GM12875 (cell line): ENCODE measurements around the gene TFCP2.
"Not testable (repeated sequence)": the region's sequence is repeated elsewhere in the genome, so short reads cannot be mapped to it uniquely, and the experiment has no call there.

Source experiments
- H3K4me3 ChIP-seq: one replicate; pipeline ENCODE4 v1.5.1; 2011; ENCODE audit warnings: low read depth, low read length, control low read depth
- CTCF ChIP-seq: IDR thresholded peaks from 2 replicates; pipeline ENCODE4 v1.5.1; 2011; ENCODE audit warnings: low read depth, mild to moderate bottlenecking, control low read depth, inconsistent platforms, low read length, moderate library complexity, borderline replicate concordance; ENCODE audit not compliant: insufficient read depth

TFCP2 gene

GRCh38 chr12:51172515-51173431 is at the start of gene TFCP2:
Gene TFCP2 (minus strand): TSS chr12:51173135. CDS start chr12:51172422, 713 bp downstream.
- TF ChIP-seq CTCF, result no peak
- peak within 1 kb of the TSS; percentile 58 for H3K4me3 ChIP-seq

- no peak overlapping the region for H3K4me3 ChIP-seq
Measured at GRCh38 chr12:51222461-51222860, 49.5 kb upstream of the TFCP2 start.

GRCh38 chr12:51219857-51220256 is 46.9 kb upstream of the TFCP2 start:
- H3K4me3 ChIP-seq, result not testable (repeated sequence)

More at GRCh38 chr12:51222461-51222860, 49.5 kb upstream of the TFCP2 start:
- TF ChIP-seq CTCF, result no peak

GRCh38 chr12:51219322-51219721 is 46.4 kb upstream of the TFCP2 start:
- TF ChIP-seq CTCF, result no peak
- no peak overlapping the region for H3K4me3 ChIP-seq

- TF ChIP-seq CTCF, result no peak
Measured at GRCh38 chr12:51218607-51219161, 45.7 kb upstream of the TFCP2 start.

GRCh38 chr12:51217968-51218606 is 45.2 kb upstream of the TFCP2 start, which contains the start of gene POU6F1:
Gene POU6F1 (minus strand): TSS chr12:51218062. CDS start chr12:51206836, 11,226 bp downstream.
- H3K4me3 ChIP-seq, result peak within 1 kb of the TSS; percentile 64
- TF ChIP-seq CTCF, result peak; percentile 71

More at GRCh38 chr12:51218607-51219161, 45.7 kb upstream of the TFCP2 start:
- H3K4me3 ChIP-seq, result peak overlapping the region; percentile 64

- TF ChIP-seq CTCF, result peak; percentile 44
- H3K4me3 ChIP-seq, result peak overlapping the region; percentile 64
Measured at GRCh38 chr12:51217133-51217967, 44.4 kb upstream of the TFCP2 start.
